Esophagus (tissue), 2 donors: ENCODE measurements around the gene SMURF2. TPM values are rescaled to one million over a fixed set of nuclear protein-coding genes. Genes with fewer than 3 reads are reported as not detected.
A peak's percentile ranks its signal among the peaks of the same experiment; 100 is the strongest.
"Not testable (repeated sequence)": the region's sequence is repeated elsewhere in the genome, so short reads cannot be mapped to it uniquely, and the experiment has no call there.

Experiments used
- H3K27ac ChIP-seq, 2 donors: one replicate each; pipeline ENCODE4 v1.5.1; 2013; ENCODE audit warnings: low read depth in 2 of 2, mild to moderate bottlenecking in 2 of 2, inconsistent platforms in 1 of 2, low read length in 1 of 2, moderate library complexity in 1 of 2
- H3K27me3 ChIP-seq, 2 donors: one replicate each; pipeline ENCODE4 v1.6.1; 2013; ENCODE audit warnings: low read length in 2 of 2, control low read depth in 1 of 2, mild to moderate bottlenecking in 1 of 2; ENCODE audit not compliant: insufficient read depth in 2 of 2, control insufficient read depth in 1 of 2
- H3K36me3 ChIP-seq, 2 donors: one replicate each; pipeline ENCODE4 v1.6.1; 2013; ENCODE audit warnings: low read length in 1 of 2; ENCODE audit not compliant: control insufficient read depth in 2 of 2, insufficient read depth in 2 of 2
- H3K4me1 ChIP-seq, 2 donors: one replicate each; pipeline ENCODE4 v1.6.1; 2013; ENCODE audit warnings: low read length in 1 of 2; ENCODE audit not compliant: control insufficient read depth in 2 of 2, insufficient read depth in 2 of 2
- H3K4me3 ChIP-seq, 2 donors: one replicate each; pipeline ENCODE4 v1.5.1; 2013; ENCODE audit warnings: low read length in 2 of 2, mild to moderate bottlenecking in 2 of 2, low read depth in 1 of 2, moderate library complexity in 1 of 2
- H3K9me3 ChIP-seq, 2 donors: one replicate each; pipeline ENCODE4 v1.6.1; 2013; ENCODE audit warnings: mild to moderate bottlenecking in 2 of 2, low read depth in 1 of 2, low read length in 1 of 2, moderate library complexity in 1 of 2; ENCODE audit not compliant: control insufficient read depth in 2 of 2, insufficient read depth in 1 of 2
- WGBS, 2 donors: extraction: QIAGEN DNeasy Blood & Tissue Kit; methylation state at CpG; one replicate each; pipeline ENCODE4 v1.1.7; 2013; 5-methylcytosine and 5-hydroxymethylcytosine counted together
- polyA plus RNA-seq, 2 donors: library from polyadenylated mRNA; stranded (reverse); fragments of 200-250 nt; gene quantifications; one replicate each; pipeline ENCODE4 v1.2.3, GENCODE V29; 2013
- donor health status: healthy with polysubstance abuse.
- donor health status: Bipolar disorder and iron deficiency.

The SMURF2 gene
- polyA plus RNA-seq, 2 donors: 3.1 TPM

DNA sequence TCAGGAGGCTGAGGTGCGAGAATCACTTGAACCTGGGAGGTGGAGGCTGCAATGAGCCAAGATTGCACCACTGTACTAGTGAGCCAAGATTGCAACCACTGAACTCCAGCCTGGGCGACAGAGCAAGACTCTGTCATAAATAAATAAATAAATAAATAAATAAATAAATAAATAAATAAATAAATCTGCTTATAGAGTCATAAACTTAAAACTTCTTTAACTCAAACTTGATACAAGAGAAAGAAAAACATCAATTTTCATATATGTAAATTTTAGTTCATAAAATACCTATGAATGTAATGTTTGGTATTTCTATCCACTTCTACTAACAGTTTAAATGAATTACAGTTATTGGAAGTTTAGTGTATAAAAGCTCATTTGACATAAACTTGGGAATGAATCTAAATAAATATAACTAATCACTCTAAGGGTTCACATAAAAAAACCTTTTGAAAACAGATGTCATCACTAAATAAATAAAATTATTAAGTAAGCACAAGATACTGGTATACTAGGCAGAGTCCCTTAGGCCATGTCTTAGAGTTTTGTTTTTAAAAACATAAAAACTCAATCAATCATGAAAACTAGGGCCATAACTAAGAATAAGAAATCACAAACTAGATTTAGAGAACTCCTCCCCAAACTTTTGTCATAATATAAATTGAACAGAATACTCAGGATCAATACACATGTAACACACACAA is 54.1 kb downstream of the SMURF2 start:
- Histone ChIP-seq H3K4me1 (no peaks in the 10 kb centered on the region), H3K4me3 (no peak overlapping the region), H3K27me3 (no peaks in the 10 kb centered on the region), H3K9me3 (no peaks in the 10 kb centered on the region), H3K27ac (no peak overlapping the region), H3K36me3 (no peaks in the 10 kb centered on the region)
- WGBS, 2 donors: 87 to 90% methylated on average over 2 of the region's 2 CpGs

DNA sequence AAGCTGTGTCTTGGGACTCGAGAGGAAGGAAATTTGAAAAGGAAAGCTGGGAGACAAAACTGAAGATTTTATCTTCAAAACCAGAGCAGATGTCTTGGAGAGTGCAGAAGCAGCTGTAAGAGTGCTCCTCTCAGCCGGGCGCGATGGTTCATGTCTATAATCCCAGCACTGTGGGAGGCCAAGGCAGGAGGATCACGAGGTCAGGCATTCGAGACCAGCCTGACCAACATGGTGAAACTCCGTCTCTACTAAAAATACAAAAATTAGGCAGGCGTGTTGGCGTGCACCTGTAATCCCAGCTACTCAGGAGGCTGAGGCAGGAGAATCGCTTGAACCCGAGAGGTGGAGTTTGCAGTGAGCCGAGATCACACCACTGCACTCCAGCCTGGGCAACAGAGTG is 57.6 kb downstream of the SMURF2 start:
- H3K4me3 ChIP-seq, H3K4me1 ChIP-seq, H3K27me3 ChIP-seq, H3K9me3 ChIP-seq, H3K36me3 ChIP-seq, H3K27ac ChIP-seq: not testable (repeated sequence)
- 84 to 89% methylated on average over 12 of the region's 12 CpGs for WGBS, 2 donors

DNA sequence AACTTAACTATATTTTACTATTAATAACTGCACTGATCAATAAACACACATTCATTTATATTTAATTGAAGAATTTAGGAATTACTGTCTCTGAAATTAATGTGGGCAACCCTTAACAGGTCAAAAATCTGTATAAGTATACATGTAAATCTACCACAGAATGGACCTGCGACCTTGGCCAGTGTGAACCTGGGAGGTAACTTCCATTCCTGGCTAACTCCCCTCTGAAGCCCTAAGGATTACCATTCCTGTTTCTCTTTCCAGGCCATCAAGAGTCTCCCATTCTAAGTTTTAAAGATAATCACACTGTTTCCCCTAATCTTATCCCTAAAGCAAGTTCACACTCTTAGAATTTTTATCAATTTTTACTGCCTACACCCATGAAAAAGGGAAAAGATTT is 58.1 kb downstream of the SMURF2 start:
- Histone ChIP-seq H3K27me3 (no peaks in the 10 kb centered on the region), H3K4me3 (no peak overlapping the region), H3K36me3 (no peaks in the 10 kb centered on the region), H3K27ac (no peak overlapping the region), H3K9me3 (no peaks in the 10 kb centered on the region), H3K4me1 (no peaks in the 10 kb centered on the region)
- 72 to 84% methylated on average over 1 of the region's 1 CpG for WGBS, 2 donors

DNA sequence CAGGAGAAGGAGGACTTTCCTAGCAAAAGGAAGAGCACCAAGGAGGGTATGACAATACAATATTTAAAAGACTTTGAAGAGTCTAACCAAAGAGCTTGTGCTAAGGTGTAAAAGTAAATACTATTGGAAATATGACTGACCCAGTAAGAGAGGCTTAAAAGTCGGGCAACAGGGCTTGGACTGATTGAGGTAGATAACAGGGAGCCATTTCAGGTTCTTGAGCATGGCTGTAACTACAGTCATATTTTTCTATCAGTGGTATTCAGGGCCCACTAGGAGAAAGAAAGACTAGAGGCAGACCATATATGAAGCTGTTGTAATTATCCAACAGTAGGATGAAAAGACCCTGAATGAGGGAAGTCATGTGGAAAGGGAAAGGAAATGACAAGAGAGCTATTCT is 62.3 kb downstream of the SMURF2 start:
- WGBS, 2 donors: 88 to 92% methylated on average over 1 of the region's 1 CpG
- H3K9me3 ChIP-seq: no peaks in the 10 kb centered on the region
- H3K27me3 ChIP-seq: no peaks in the 10 kb centered on the region
- no peak overlapping the region for H3K4me3 ChIP-seq
- H3K4me1 ChIP-seq: no peaks in the 10 kb centered on the region
- no peak overlapping the region for H3K27ac ChIP-seq
- H3K36me3 ChIP-seq: no peaks in the 10 kb centered on the region

DNA sequence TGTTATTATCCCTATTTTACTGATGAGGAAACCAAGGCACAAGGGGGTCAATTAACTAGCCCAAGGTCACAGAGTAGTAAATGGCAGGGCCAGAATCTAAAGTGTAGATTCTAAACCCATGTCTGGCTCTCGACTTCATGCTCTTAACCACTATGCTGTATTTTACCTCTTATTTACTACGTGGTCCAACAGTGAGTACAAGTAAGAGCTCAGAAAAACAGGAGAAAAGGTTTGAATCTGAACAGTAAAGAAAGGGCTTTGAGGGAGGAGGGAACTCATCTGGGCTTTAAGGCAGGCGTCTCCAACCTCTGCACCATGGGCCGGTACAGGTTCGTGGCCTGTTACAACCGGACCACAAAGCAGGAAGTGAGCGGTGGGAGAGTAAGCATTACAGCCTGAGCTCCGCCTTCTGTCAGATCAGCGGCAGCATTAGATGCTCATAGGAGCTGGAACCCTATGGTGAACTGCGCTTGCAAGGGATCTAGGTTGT is 62.9 kb downstream of the SMURF2 start:
- H3K36me3 ChIP-seq: no peaks in the 10 kb centered on the region
- H3K27me3 ChIP-seq: no peaks in the 10 kb centered on the region
- no peak overlapping the region for H3K4me3 ChIP-seq
- H3K27ac ChIP-seq: peak overlapping the region in 1 of 2 donors; percentile 9
- no peaks in the 10 kb centered on the region for H3K9me3 ChIP-seq
- no peaks in the 10 kb centered on the region for H3K4me1 ChIP-seq
- 73% methylated on average over 10 of the region's 10 CpGs for WGBS, 2 donors

DNA sequence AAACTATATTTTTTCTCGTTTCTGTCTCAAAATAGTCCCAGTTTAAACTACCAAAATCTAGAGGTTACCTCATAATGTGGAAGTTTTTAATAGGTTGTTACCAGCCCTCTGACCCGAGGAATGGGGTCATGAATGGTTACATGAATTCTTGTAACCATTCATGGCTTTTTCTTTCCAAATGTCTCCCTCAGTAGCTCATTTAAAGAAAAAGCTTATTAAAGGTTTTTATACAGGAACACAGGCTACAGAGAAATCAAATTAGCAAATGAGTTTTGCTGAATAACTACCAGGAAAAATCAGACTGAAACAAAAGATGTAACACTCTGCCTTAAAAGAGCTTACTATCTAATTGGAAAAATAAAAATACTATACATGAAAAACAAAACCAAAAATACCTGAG is 63.4 kb downstream of the SMURF2 start:
- H3K27ac ChIP-seq: no peak overlapping the region
- H3K27me3 ChIP-seq: no peaks in the 10 kb centered on the region
- no peaks in the 10 kb centered on the region for H3K9me3 ChIP-seq
- WGBS, 2 donors: 75 to 81% methylated on average over 2 of the region's 2 CpGs
- no peaks in the 10 kb centered on the region for H3K36me3 ChIP-seq
- no peak overlapping the region for H3K4me3 ChIP-seq
- H3K4me1 ChIP-seq: no peaks in the 10 kb centered on the region

DNA sequence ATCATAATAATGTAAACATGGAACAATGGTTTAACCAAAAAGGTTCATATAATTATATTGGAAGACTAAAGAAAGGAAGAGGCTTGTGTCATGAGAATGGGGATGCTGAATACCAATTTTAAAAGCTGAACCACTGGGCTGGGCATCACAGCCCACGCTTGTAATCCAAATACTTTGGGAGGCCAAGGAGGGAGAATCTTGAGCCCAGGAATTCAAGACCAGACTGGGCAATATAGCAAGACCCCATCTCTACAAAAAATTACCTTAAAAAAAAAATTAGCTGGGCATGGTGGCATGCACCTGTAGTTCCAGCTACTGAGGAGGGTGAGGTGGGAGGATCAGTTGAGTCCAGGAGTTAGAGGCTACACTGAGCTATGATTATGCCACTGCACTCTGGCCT is 65.1 kb downstream of the SMURF2 start:
- H3K36me3 ChIP-seq: no peaks in the 10 kb centered on the region
- no peak overlapping the region for H3K27ac ChIP-seq
- no peak overlapping the region for H3K4me3 ChIP-seq
- 93 to 98% methylated on average over 1 of the region's 1 CpG for WGBS, 2 donors
- H3K4me1 ChIP-seq: no peaks in the 10 kb centered on the region
- no peaks in the 10 kb centered on the region for H3K27me3 ChIP-seq
- no peaks in the 10 kb centered on the region for H3K9me3 ChIP-seq

DNA sequence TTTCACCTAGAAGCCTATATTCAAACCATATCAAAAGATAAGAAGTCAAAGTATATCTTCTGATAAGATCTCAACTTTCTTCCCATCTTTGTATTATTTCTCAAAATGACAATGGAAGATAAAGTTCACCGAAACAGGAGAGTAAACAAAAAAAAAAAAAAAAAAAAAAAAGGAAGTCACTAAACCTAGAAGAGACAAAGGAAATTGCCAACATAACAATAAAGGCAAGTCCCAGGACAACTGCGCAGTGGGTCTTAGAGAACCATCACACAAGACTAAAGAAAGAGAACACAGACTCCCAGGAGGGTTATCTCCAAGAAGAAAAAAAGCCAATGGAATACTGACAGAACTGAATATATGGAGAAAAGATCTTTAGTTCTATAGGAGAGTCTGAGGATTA is 65.7 kb downstream of the SMURF2 start:
- WGBS, 2 donors: 88 to 90% methylated on average over 2 of the region's 2 CpGs
- Histone ChIP-seq H3K27me3 (no peaks in the 10 kb centered on the region), H3K9me3 (no peaks in the 10 kb centered on the region), H3K36me3 (no peaks in the 10 kb centered on the region), H3K4me1 (no peaks in the 10 kb centered on the region), H3K4me3 (no peak overlapping the region), H3K27ac (no peak overlapping the region)

DNA sequence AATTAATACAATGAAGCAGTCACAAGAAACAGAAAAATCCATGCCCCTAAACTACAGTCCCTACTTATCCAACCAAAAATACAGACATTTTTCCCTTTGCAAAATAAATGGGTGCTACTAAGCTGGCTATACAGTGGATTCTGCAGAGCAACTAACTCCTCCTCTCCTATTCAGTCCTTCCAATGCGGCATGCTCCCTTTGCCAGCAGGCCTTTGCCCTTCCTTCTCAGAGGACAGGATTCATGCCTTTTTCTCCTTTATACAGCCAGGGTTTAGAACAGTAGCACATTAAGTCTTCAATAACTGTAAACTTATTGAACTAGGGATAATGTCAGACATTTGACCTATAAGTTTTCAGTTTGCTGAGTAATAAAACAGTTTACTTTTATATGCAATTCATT is 70.2 kb downstream of the SMURF2 start:
- no peaks in the 10 kb centered on the region for H3K4me1 ChIP-seq
- H3K27ac ChIP-seq: no peak overlapping the region
- H3K27me3 ChIP-seq: no peaks in the 10 kb centered on the region
- H3K9me3 ChIP-seq: no peaks in the 10 kb centered on the region
- H3K4me3 ChIP-seq: no peak overlapping the region
- WGBS, 2 donors: 83 to 95% methylated on average over 1 of the region's 1 CpG
- no peaks in the 10 kb centered on the region for H3K36me3 ChIP-seq

DNA sequence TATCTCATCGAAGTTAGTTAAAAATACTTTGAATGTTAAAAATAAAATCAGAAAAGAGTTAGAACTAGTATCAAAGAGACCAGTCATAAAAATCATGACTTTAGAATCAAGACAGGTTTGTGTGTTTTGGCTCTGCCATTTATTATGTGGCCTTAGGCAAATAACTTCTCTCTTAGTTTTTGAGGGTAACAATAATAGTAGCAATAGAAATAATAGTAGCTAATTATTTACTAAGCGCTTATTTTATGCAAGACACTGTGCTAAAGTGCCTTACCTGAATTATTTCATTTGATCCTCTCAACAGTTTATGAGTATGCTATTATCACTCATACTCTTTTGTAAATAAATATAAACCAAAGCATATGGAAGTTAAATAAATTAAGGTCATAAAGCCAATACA is 77.0 kb downstream of the SMURF2 start:
- no peak overlapping the region for H3K4me3 ChIP-seq
- H3K27me3 ChIP-seq: no peaks in the 10 kb centered on the region
- no peak overlapping the region for H3K27ac ChIP-seq
- H3K4me1 ChIP-seq: no peaks in the 10 kb centered on the region
- 93 to 98% methylated on average over 2 of the region's 2 CpGs for WGBS, 2 donors
- H3K9me3 ChIP-seq: no peaks in the 10 kb centered on the region
- peaks cover 0 to 4% of the 10 kb centered on the region in 2 donors for H3K36me3 ChIP-seq
